ENCODE data around the gene LINC00237.

The LINC00237 gene

GRCh38 chr20:21075471-21075870 lies 30.7 kb downstream of the LINC00237 start:
- peaks cover 93% of the 10 kb centered on the region for H3K27me3 ChIP-seq
- no peak overlapping the region for H3K4me3 ChIP-seq (ENCODE audit: low read depth in 1 of 2, low read length in 1 of 2)
- no peaks in the 10 kb centered on the region for H3K4me1 ChIP-seq (ENCODE audit: control insufficient read depth in 1 of 2, insufficient read depth in 1 of 2, low read depth in 1 of 2, low read length in 1 of 2)
- no peaks in the 10 kb centered on the region for H3K36me3 ChIP-seq
- no peaks in the 10 kb centered on the region for H3K9me3 ChIP-seq
- H3K27ac ChIP-seq, result no peak overlapping the region
- TF ChIP-seq CTCF (IDR thresholded peaks at IDR 0.05), result no peak

GRCh38 chr20:21074605-21075336 lies 31.4 kb downstream of the LINC00237 start:
- Histone ChIP-seq H3K27ac (no peak overlapping the region), H3K27me3 (peaks cover 92% of the 10 kb centered on the region), H3K4me1 (ENCODE audit: control insufficient read depth in 1 of 2, insufficient read depth in 1 of 2, low read depth in 1 of 2, low read length in 1 of 2) (no peaks in the 10 kb centered on the region), H3K4me3 (ENCODE audit: low read depth in 1 of 2, low read length in 1 of 2) (no peak overlapping the region), H3K36me3 (no peaks in the 10 kb centered on the region), H3K9me3 (no peaks in the 10 kb centered on the region)
- TF ChIP-seq CTCF (IDR thresholded peaks at IDR 0.05), result no peak

GRCh38 chr20:21067255-21067654 lies 38.9 kb downstream of the LINC00237 start:
- Histone ChIP-seq H3K9me3 (no peaks in the 10 kb centered on the region), H3K4me3 (ENCODE audit: low read depth in 1 of 2, low read length in 1 of 2) (no peak overlapping the region), H3K27me3 (peaks cover 89% of the 10 kb centered on the region), H3K4me1 (ENCODE audit: control insufficient read depth in 1 of 2, insufficient read depth in 1 of 2, low read depth in 1 of 2, low read length in 1 of 2) (no peaks in the 10 kb centered on the region), H3K27ac (no peak overlapping the region), H3K36me3 (no peaks in the 10 kb centered on the region)
- TF ChIP-seq CTCF (IDR thresholded peaks at IDR 0.05), result no peak

GRCh38 chr20:21064924-21065323 lies 41.2 kb downstream of the LINC00237 start:
- no peak overlapping the region for H3K4me3 ChIP-seq (ENCODE audit: low read depth in 1 of 2, low read length in 1 of 2)
- peaks cover 90% of the 10 kb centered on the region for H3K27me3 ChIP-seq
- no peaks in the 10 kb centered on the region for H3K9me3 ChIP-seq
- no peaks in the 10 kb centered on the region for H3K36me3 ChIP-seq
- H3K4me1 ChIP-seq (ENCODE audit: control insufficient read depth in 1 of 2, insufficient read depth in 1 of 2, low read depth in 1 of 2, low read length in 1 of 2), result no peaks in the 10 kb centered on the region
- TF ChIP-seq CTCF (IDR thresholded peaks at IDR 0.05), result no peak
- H3K27ac ChIP-seq, result no peak overlapping the region

GRCh38 chr20:21063276-21063675 lies 42.9 kb downstream of the LINC00237 start:
- Histone ChIP-seq H3K9me3 (no peaks in the 10 kb centered on the region), H3K36me3 (no peaks in the 10 kb centered on the region)
- TF ChIP-seq CTCF (IDR thresholded peaks at IDR 0.05), result no peak

More at GRCh38 chr20:21063276-21063675, 42.9 kb downstream of the LINC00237 start:
- Histone ChIP-seq H3K4me1 (ENCODE audit: control insufficient read depth in 1 of 2, insufficient read depth in 1 of 2, low read depth in 1 of 2, low read length in 1 of 2) (no peaks in the 10 kb centered on the region), H3K27me3 (peaks cover 86% of the 10 kb centered on the region), H3K4me3 (ENCODE audit: low read depth in 1 of 2, low read length in 1 of 2) (no peak overlapping the region), H3K27ac (no peak overlapping the region)

Measured in neutrophil (primary cell).